ENCODE results near the gene ROR1. TPM values are rescaled to one million over a fixed set of nuclear protein-coding genes. Genes with fewer than 3 reads are reported as not detected.

The ROR1 gene
- polyA plus RNA-seq, 1 donor from 2014 or later, result 0.09 TPM

DNA sequence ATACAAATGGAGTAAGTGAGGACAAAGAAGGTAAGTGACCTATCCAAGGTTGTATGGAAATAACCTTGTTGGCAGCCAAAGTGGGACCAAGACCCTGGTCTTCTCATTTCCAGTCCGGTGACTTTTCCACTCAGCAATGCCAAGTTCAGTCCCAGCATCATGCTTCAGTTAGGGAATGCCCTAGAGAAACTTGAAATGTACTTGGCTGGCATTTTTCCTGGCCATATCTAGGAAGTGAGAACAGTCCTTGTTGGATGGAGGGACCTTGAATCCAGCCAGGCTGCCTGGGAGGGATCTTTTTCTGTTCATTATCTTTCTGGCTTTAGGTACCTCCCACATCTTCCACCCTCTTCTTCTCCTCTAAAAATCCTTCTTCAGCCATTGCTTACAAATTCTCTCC, 352.8 kb downstream of the ROR1 start:
- H3K4me3 Mint-ChIP-seq, result no peak overlapping the region
- peaks cover 10% of the 10 kb centered on the region for H3K27me3 Mint-ChIP-seq
- no peaks in the 10 kb centered on the region for H3K9me3 Mint-ChIP-seq
- H3K36me3 Mint-ChIP-seq, result no peaks in the 10 kb centered on the region
- no peaks in the 10 kb centered on the region for H3K4me1 Mint-ChIP-seq
- H3K27ac Mint-ChIP-seq, result no peak overlapping the region

DNA sequence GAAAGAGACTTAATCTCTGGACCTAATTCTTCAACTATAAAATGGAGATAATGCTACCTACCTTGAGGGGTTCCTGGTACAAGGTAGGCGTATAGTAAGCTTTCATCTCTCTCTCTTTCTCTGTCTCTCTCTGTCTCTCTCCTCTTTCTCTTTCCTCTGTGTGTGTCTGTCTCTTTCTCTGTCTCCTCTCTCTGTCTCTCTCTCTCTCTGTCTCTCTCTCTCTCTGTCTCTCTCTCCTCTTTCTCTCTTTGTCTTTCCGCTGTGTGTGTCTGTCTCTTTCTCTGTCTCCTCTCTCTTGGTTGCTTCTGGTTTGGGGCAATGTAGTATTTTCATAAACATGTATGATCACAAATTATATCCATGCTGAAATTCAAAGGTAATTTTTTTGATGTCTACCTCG, 353.5 kb downstream of the ROR1 start:
- no peaks in the 10 kb centered on the region for H3K4me1 Mint-ChIP-seq
- H3K27me3 Mint-ChIP-seq, result peaks cover 10% of the 10 kb centered on the region
- H3K27ac Mint-ChIP-seq, result no peak overlapping the region
- no peaks in the 10 kb centered on the region for H3K9me3 Mint-ChIP-seq
- no peaks in the 10 kb centered on the region for H3K36me3 Mint-ChIP-seq
- no peak overlapping the region for H3K4me3 Mint-ChIP-seq

DNA sequence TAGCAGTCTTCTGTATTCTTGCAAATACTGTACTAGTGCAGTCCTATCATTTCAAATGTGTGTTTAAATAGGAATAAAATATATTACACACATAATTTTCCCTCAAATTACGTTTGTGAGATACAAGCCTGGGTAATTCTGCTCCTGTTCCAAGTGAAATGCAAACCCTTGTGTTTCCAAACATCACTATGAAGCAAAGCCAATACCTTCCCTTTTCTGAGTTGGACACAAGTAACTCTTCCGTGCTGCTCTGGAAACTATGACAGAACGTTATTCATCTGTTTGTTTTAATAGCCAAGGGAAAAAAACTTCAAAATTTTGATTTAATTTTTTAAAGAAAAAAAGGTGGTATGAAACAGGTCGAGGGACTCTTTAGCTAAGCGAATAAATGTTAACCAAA, 355.9 kb downstream of the ROR1 start:
- H3K36me3 Mint-ChIP-seq, result no peaks in the 10 kb centered on the region
- no peak overlapping the region for H3K27ac Mint-ChIP-seq
- H3K9me3 Mint-ChIP-seq, result no peaks in the 10 kb centered on the region
- H3K27me3 Mint-ChIP-seq, result peaks cover 9% of the 10 kb centered on the region
- H3K4me1 Mint-ChIP-seq, result peaks cover 0 to 4% (median 0%) of the 10 kb centered on the region in 3 donors
- H3K4me3 Mint-ChIP-seq, result no peak overlapping the region

DNA sequence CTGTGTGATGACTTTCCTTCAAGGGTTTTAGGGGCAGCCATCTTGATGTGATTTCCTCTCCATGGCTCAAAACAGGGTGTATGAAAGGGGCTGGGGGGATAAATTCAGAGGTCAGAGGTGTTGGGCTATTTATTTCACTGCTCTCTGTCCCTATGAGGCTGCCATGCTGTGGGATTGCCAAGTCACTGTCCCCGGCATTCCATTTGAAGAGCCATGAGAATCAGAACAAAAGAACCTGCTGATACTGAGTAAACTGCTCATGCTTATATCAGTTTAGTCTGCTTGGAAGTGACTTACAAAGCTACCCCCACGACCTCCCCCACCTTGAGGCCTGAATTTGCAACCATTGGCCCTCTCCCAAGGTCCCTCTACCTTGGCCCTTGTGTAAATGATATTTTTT, 357.3 kb downstream of the ROR1 start:
- Mint-ChIP-seq H3K9me3 (no peaks in the 10 kb centered on the region), H3K27me3 (peaks cover 10% of the 10 kb centered on the region), H3K4me1 (peaks cover 0 to 4% (median 0%) of the 10 kb centered on the region in 3 donors), H3K36me3 (no peaks in the 10 kb centered on the region), H3K27ac (no peak overlapping the region), H3K4me3 (no peak overlapping the region)

DNA sequence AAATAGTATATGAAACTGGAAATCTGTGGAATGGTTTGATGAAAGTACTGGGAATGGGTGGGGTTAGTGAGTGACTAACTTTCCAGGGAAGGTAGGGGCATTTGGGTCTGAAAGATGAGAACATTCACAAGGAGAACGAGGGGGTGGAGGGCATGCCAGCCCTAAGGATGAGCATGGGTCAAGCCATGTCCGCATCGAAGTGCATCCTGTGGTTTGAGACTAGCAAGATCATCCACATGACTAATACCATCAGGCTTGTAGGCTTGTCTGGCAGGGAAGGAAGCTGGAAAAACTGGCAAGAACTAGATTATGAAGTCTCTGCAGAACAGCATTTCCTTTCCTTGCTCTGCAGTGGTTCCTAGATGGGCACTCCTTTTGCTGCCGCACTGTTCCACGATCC, 359.2 kb downstream of the ROR1 start:
- peaks cover 12% of the 10 kb centered on the region for H3K27me3 Mint-ChIP-seq
- peaks cover 0 to 4% (median 0%) of the 10 kb centered on the region in 3 donors for H3K4me1 Mint-ChIP-seq
- no peaks in the 10 kb centered on the region for H3K36me3 Mint-ChIP-seq
- no peak overlapping the region for H3K4me3 Mint-ChIP-seq
- H3K27ac Mint-ChIP-seq, result no peak overlapping the region
- H3K9me3 Mint-ChIP-seq, result no peaks in the 10 kb centered on the region

DNA sequence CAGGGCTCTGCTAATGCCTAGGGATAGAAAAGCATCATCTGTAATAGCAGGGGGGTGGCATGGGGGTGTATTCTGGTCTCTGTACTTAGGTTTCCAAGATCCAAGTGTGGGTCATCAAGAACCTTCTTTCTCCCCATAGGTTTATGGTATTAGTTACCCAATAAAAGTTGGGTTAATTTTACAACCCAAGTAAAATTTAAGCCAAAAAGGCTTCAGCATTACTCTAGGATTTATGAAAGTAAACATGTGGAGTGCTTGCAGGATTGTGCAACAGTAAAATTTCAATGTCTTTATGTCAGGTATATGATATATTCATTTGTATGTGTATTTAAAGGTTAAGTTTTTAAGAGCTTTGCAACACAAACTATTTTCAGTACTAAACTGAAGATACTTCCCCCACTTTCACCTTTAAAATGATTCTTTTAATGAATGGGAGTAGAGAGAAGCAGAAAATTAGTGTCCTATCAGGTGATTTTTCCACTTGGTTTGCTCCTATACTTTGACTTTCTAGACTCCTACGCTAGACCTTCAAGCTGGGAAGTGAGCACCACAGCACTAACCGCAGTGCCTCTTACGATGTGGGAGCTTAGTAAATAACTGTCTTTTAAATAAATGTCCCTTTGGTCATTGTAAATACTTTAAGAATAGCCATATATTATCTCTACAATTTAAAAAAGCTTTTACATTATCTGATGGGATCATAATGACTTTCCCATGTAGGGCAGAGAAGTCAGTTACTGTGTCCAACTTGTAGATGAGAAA, 361.8 kb downstream of the ROR1 start:
- H3K4me3 Mint-ChIP-seq, result no peak overlapping the region
- peaks cover 10% of the 10 kb centered on the region for H3K27me3 Mint-ChIP-seq
- no peak overlapping the region for H3K27ac Mint-ChIP-seq
- no peaks in the 10 kb centered on the region for H3K9me3 Mint-ChIP-seq
- peaks cover 0 to 4% (median 0%) of the 10 kb centered on the region in 3 donors for H3K4me1 Mint-ChIP-seq
- H3K36me3 Mint-ChIP-seq, result no peaks in the 10 kb centered on the region

DNA sequence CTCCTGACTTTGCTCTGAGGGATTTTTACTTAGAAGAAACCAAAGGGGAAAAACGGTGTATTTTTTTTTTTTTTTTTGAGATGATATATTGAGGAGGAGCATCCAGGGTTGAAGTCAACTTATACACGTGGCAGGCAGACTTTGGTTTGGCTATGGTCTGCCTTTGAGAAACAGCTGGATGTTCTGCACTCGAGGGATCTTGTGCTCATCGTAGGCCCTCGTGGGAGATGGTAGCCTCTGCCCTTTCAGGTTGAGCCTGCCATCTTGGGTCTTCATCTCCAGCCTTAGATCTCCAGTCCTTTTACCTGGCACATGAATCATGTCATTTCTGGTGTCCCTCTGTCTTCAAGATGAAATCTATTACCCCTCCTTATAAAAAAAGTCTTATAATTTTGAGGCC, 362.5 kb downstream of the ROR1 start:
- Mint-ChIP-seq H3K27me3 (peaks cover 11% of the 10 kb centered on the region), H3K9me3 (no peaks in the 10 kb centered on the region), H3K4me1 (peaks cover 0 to 4% (median 0%) of the 10 kb centered on the region in 3 donors), H3K36me3 (no peaks in the 10 kb centered on the region), H3K4me3 (no peak overlapping the region), H3K27ac (no peak overlapping the region)

DNA sequence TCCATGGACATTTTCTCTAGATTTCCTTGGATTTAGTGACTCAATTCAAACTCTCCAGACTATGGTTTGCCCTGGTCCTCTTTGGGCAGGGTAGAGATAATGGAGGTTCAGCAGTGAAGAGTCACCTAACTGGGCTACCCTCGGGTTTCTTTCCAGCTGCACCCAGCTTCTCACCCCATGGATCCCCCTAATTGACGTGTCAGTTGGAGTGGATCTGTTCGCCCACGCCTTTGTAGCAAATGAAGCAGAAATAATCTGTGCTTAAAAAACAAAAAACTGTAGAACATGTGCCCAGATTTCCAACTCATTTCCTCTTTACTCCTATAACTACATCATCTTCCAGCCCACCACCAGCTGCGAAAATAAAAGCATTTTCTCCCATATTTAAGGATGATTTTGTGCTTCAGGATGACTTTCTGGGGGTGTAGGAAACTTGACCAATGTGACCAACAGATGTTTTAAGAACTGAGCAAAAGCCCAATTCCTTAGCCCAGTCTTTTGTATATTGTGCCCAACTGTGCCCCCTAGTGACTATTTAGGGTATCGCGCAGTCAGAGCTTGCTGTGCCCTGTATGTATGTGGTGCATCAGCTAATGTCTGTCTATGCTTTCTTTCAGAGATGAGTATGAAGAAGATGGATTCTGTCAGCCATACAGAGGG, 363.1 kb downstream of the ROR1 start:
- Mint-ChIP-seq H3K4me3 (no peak overlapping the region), H3K4me1 (peaks cover 0 to 4% (median 0%) of the 10 kb centered on the region in 3 donors), H3K27me3 (peaks cover 11% of the 10 kb centered on the region), H3K27ac (no peak overlapping the region), H3K9me3 (no peaks in the 10 kb centered on the region), H3K36me3 (no peaks in the 10 kb centered on the region)

DNA sequence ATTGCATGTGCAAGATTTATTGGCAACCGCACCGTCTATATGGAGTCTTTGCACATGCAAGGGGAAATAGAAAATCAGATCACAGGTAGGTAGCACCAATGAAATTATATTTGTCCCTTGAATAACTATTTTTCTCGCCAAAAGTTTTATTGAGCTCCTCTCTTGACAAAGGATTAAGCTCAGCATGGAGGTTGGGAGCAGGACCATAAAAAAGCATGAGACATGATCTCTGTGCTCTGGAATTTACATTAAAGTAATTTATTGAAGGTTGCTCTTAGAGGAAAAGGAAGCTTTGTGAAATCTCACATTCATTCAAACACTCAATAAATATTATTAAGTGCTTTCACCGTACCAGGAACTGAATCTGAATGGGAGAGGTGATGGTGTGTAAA, 363.6 kb downstream of the ROR1 start:
- Mint-ChIP-seq H3K27me3 (peaks cover 11% of the 10 kb centered on the region), H3K4me1 (peaks cover 0 to 4% (median 0%) of the 10 kb centered on the region in 3 donors), H3K27ac (no peak overlapping the region), H3K9me3 (no peaks in the 10 kb centered on the region), H3K4me3 (no peak overlapping the region), H3K36me3 (no peaks in the 10 kb centered on the region)

DNA sequence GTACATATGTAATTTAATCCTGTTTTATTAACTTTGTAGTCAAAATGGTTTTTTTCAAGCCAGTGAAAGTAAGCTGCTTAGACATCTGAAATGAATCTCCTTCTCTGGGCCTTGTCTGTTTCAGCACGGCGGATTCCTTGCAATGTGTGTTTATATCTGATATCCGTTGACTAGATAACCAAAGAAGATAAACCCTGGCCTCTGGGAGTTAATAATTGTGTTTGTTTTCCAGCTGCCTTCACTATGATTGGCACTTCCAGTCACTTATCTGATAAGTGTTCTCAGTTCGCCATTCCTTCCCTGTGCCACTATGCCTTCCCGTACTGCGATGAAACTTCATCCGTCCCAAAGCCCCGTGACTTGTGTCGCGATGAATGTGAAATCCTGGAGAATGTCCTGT, 366.1 kb downstream of the ROR1 start:
- H3K4me1 Mint-ChIP-seq, result no peaks in the 10 kb centered on the region
- no peak overlapping the region for H3K4me3 Mint-ChIP-seq
- H3K27ac Mint-ChIP-seq, result no peak overlapping the region
- H3K27me3 Mint-ChIP-seq, result peaks cover 9% of the 10 kb centered on the region
- no peaks in the 10 kb centered on the region for H3K9me3 Mint-ChIP-seq
- H3K36me3 Mint-ChIP-seq, result no peaks in the 10 kb centered on the region

DNA sequence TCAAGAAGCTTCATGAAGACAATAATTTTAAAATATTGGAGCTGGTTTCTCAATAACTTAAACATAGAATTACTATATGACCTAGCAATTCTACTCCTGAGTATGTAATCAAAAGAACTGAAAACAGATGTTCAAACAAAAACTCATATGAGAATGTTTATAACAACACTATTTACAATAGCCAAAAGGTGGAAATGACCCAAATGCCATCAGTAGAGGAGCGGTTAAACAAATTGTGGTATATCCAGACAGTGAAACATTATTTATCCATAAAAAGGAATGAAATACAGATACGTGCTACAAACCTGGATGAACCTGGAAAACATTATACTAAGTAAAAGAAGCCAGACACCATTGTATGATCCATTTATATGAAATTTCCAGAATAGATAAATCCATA, 366.8 kb downstream of the ROR1 start:
- Mint-ChIP-seq H3K4me3 (no peak overlapping the region), H3K4me1 (no peaks in the 10 kb centered on the region), H3K36me3 (no peaks in the 10 kb centered on the region), H3K9me3 (no peaks in the 10 kb centered on the region), H3K27ac (no peak overlapping the region), H3K27me3 (peaks cover 9% of the 10 kb centered on the region)

DNA sequence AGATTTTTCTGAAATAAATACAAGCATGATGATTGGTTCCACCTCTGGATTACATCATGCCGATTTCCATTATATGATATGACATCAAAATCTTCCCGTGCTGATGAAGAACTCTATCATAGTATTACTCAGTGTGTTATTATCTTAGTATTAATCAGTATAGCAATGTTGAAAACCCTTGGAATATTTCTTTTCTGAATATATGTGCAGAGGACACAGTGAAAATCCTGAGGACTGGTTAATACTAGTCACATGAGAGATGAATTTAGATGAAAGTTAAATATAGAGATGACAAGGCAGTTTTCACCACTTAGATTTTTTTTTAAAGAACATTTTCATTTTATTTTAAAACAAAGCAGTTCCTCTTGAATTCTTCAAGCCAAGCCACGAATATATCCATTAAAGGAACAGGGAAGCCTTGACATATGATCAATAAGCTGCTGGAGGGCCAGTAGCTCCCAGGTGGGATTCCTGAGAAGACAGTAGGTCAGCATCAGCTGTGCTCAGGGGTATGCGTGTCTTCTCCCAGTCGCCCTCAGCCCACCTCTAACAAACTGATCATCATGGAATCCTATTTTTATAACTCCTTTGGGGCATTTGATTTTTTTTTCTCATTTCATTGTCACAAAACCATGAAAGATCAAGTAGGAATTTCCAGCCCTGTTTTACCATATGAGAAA, 373.4 kb downstream of the ROR1 start:
- no peak overlapping the region for H3K27ac Mint-ChIP-seq
- no peaks in the 10 kb centered on the region for H3K9me3 Mint-ChIP-seq
- H3K4me3 Mint-ChIP-seq, result no peak overlapping the region
- peaks cover 7% of the 10 kb centered on the region for H3K27me3 Mint-ChIP-seq
- no peaks in the 10 kb centered on the region for H3K4me1 Mint-ChIP-seq
- no peaks in the 10 kb centered on the region for H3K36me3 Mint-ChIP-seq

DNA sequence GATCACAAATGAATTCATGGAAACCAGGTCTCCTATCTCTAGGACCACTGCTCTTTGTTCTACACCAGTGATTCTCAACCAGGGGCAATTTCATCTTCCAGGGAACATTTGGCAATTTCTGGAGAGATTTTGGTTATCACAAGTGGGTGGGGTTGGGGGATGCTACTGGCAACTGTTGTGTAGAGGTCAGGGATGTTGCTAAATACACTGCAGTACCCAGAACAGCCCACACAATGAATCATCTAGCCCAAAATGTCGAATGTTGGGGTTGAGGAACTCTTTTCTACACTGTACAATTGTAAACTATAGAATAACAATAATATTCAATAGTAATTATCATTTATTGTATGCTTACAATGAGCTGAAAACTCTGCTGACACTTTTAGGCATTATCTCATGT, 373.9 kb downstream of the ROR1 start:
- no peaks in the 10 kb centered on the region for H3K9me3 Mint-ChIP-seq
- no peaks in the 10 kb centered on the region for H3K36me3 Mint-ChIP-seq
- H3K27me3 Mint-ChIP-seq, result peaks cover 7% of the 10 kb centered on the region
- no peak overlapping the region for H3K27ac Mint-ChIP-seq
- no peaks in the 10 kb centered on the region for H3K4me1 Mint-ChIP-seq
- H3K4me3 Mint-ChIP-seq, result no peak overlapping the region

DNA sequence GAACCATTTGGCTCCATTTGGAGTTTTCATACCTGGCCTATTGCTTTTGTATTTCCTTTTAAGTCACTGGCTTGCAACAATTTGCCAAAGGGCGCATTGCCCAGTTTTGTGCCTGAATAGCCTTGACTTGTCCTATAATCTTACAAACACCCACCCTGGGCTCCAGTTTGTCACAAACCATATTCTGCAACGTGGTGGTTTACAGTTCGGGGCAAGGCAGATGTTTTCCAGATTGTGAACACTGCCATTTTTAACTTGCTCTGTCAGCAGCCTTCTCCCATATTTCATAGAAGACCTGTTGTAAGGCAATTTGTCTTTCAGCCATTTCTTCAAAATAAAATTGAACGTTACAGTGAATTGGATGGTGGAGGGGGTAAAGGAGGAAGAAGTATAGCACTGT, 376.4 kb downstream of the ROR1 start:
- H3K9me3 Mint-ChIP-seq, result no peaks in the 10 kb centered on the region

DNA sequence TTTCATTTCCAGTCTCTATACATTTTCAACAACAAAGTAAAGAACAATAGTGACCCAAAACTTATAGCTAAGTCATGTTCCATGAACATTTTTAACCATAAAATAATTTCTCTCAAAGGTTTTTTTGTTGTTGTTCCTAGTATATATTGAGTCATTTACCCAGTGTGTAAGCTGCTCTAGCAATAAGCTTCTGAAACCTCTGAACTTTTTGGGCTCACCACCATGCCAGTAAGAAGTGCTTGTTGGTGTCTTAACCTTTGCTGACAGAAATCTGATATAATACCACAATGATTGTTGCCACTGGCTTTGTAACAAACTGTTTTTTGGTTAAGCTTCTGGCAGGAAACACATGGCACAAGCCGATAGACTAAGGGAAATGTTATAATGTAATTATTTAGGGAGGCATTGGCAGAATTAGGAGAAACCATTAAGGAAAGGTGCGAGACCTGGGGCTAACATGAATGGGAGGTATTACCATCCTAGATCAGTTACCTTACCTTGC, 377.0 kb downstream of the ROR1 start:
- no peaks in the 10 kb centered on the region for H3K36me3 Mint-ChIP-seq

More for the DNA sequence above, 376.4 kb downstream of the ROR1 start:
- Mint-ChIP-seq H3K27ac (no peak overlapping the region), H3K4me1 (peaks cover 0 to 1% (median 0%) of the 10 kb centered on the region in 3 donors), H3K27me3 (peaks cover 7% of the 10 kb centered on the region), H3K36me3 (no peaks in the 10 kb centered on the region), H3K4me3 (no peak overlapping the region)

More for the DNA sequence above, 377.0 kb downstream of the ROR1 start:
- no peaks in the 10 kb centered on the region for H3K9me3 Mint-ChIP-seq
- no peak overlapping the region for H3K4me3 Mint-ChIP-seq
- H3K27ac Mint-ChIP-seq, result peak overlapping the region in 1 of 3 donors; percentile 35
- peaks cover 0 to 1% (median 0%) of the 10 kb centered on the region in 3 donors for H3K4me1 Mint-ChIP-seq
- H3K27me3 Mint-ChIP-seq, result peaks cover 7% of the 10 kb centered on the region
